ENCODE results near the gene MEN1. TPM values are rescaled to one million over a fixed set of nuclear protein-coding genes. Genes with fewer than 3 reads are reported as not detected.

Gene MEN1
- total and polyA plus RNA-seq, 9 of the 15 experiments (the other 6 are each of a cell fraction or from before 2014, with no cell fraction given) = 3.4 to 57.2 (median 19.3) TPM

GRCh38 chr11:64846998-64847666, 36.8 kb upstream of the MEN1 start (continued):
- TF ChIP-seq ZNF449 (CRISPR knock-in tag; IDR thresholded peaks at IDR 0.05) (no peak), HNRNPH1 (optimal IDR thresholded peaks at IDR 0.05; ENCODE audit: low read depth, low read length) (no peak), MTA2 (IDR thresholded peaks at IDR 0.05; ENCODE audit: low read depth) (no peak), TCF3 (CRISPR knock-in tag; IDR thresholded peaks at IDR 0.05) (no peak; the same call in 1 of the 2 replicates), ARID4B (CRISPR knock-in tag; IDR thresholded peaks at IDR 0.05) (peak; percentile 73), COPS2 (conservative IDR thresholded peaks at IDR 0.05) (no peak), ZMIZ1 (IDR thresholded peaks at IDR 0.05; ENCODE audit: low read depth in 2 of 2, low read length in 2 of 2) (no peak), EP300 (IDR thresholded peaks at IDR 0.05; ENCODE audit: low read length) (no peak), ARID1B (IDR thresholded peaks at IDR 0.05) (peak; percentile 38), MITF (IDR thresholded peaks at IDR 0.05) (no peak), KDM4B (IDR thresholded peaks at IDR 0.05; ENCODE audit: borderline replicate concordance in 2 of 2, low read depth in 1 of 2) (no peak), ZNF384 (IDR thresholded peaks at IDR 0.05; ENCODE audit: low read depth, low read length) (no peak), RHOXF2B (CRISPR knock-in tag; conservative IDR thresholded peaks at IDR 0.05) (no peak), TRIM28 (IDR thresholded peaks at IDR 0.05) (peak; percentile 38; the same call in 1 of the 2 replicates), ZFP30 (CRISPR knock-in tag; IDR thresholded peaks at IDR 0.05; ENCODE audit: borderline replicate concordance) (no peak), ZFX (CRISPR knock-in tag; IDR thresholded peaks at IDR 0.05) (peak; percentile 55), SMC3 (conservative IDR thresholded peaks at IDR 0.05; ENCODE audit: insufficient read depth, low read depth, low read length) (peak; percentile 95), NCOA4 (IDR thresholded peaks at IDR 0.05; ENCODE audit: partially characterized antibody) (no peak)
